Left lung (tissue), 10 donors: ENCODE data around the gene TMEM266. TPM values are rescaled to one million over a fixed set of nuclear protein-coding genes. Genes with fewer than 3 reads are reported as not detected.

ENCODE experiments used
- ATAC-seq: fragments of 200-7000 bp; cut with Tn5 transposase; one replicate; pipeline ENCODE4 v1.9.1; 2020; ENCODE audit warnings: moderate library complexity
- DNase-seq, 4 donors: peaks; one replicate each; pipeline ENCODE4 v3.0.0-alpha.2; 2013 to 2020
- H3K27ac ChIP-seq, 2 donors: fragments of 200-600 bp; sonication (generic) in 1 of 2; one replicate each; pipeline versions ENCODE4 v1.5.0 to v1.8.0; 2020 to 2021
- H3K27me3 ChIP-seq, 2 donors: fragments of 200-600 bp; sonication (generic) in 1 of 2; one replicate each; pipeline versions ENCODE4 v1.5.0 to v1.8.0; 2020 to 2021
- H3K36me3 ChIP-seq, 2 donors: fragments of 200-600 bp; sonication (generic) in 1 of 2; one replicate each; pipeline versions ENCODE4 v1.5.0 to v1.8.0; 2020 to 2021
- H3K4me1 ChIP-seq, 2 donors: fragments of 200-600 bp; one replicate each; pipeline ENCODE4 v1.8.0; 2021
- H3K4me3 ChIP-seq, 2 donors: fragments of 200-600 bp; sonication (generic) in 1 of 2; one replicate each; pipeline versions ENCODE4 v1.5.0 to v1.8.0; 2020 to 2021; ENCODE audit warnings: mild to moderate bottlenecking in 1 of 2
- H3K9me3 ChIP-seq, 2 donors: fragments of 200-600 bp; sonication (generic) in 1 of 2; one replicate each; pipeline versions ENCODE4 v1.5.0 to v1.8.0; 2020 to 2021
- CTCF ChIP-seq, 2 donors: fragments of 200-600 bp; sonication (generic) in 1 of 2; IDR thresholded peaks; one replicate each; pipeline versions ENCODE4 v1.5.0 to v1.8.0; 2021; ENCODE audit warnings: antibody characterized with exemption in 2 of 2
- intact Hi-C, 2 donors: fragments of 100-400 bp; cut with DNase I; formaldehyde crosslinking; loops; one replicate each; pipeline versions ENCODE4 v1.11.2 to v1.14.2; 2022
- polyA plus RNA-seq, 6 donors: library from polyadenylated mRNA; unstranded; fragments of 120-200 nt; gene quantifications; one replicate each; pipeline ENCODE4 v1.2.1, GENCODE V29; 2013; ENCODE audit not compliant: insufficient read length in 6 of 6
- total RNA-seq, 2 donors: library from RNA; stranded (reverse); fragmentation: NEBNext Ultra II Directional; extraction: Animal tissue kit (Norgen Biotek cat#: 25700); gene quantifications; one replicate each; pipeline ENCODE4 v1.2.1, GENCODE V29; 2021
- donor health status: DM: no; HTN: yes; CAD: no.
- donor health status: DM: no; HTN: no; CAD: no.

The TMEM266 gene
- total and polyA plus RNA-seq, 8 donors, result 1.1 to 2.9 (median 2.3) TPM

GRCh38 chr15:76100361-76100760 lies 40.6 kb downstream of the TMEM266 start:
- no peaks in the 10 kb centered on the region for H3K9me3 ChIP-seq
- intact Hi-C loops, result no loop called here
- no peak for ATAC-seq

GRCh38 chr15:76101655-76102054 lies 41.9 kb downstream of the TMEM266 start:
- DNase-seq (no peak), ATAC-seq (no peak)
- Histone ChIP-seq H3K4me3 (no peak overlapping the region), H3K27me3 (peaks cover 0 to 29% of the 10 kb centered on the region in 2 donors), H3K4me1 (no peaks in the 10 kb centered on the region), H3K9me3 (no peaks in the 10 kb centered on the region), H3K27ac (no peak overlapping the region), H3K36me3 (no peaks in the 10 kb centered on the region)
- no peak for TF ChIP-seq CTCF (IDR thresholded peaks at IDR 0.05)
- intact Hi-C loops, result no loop called here

More at GRCh38 chr15:76100361-76100760, 40.6 kb downstream of the TMEM266 start:
- H3K4me1 ChIP-seq, result no peaks in the 10 kb centered on the region
- peaks cover 0 to 29% of the 10 kb centered on the region in 2 donors for H3K27me3 ChIP-seq
- no peak overlapping the region for H3K27ac ChIP-seq
- TF ChIP-seq CTCF (IDR thresholded peaks at IDR 0.05), result no peak
- no peak overlapping the region for H3K4me3 ChIP-seq
- no peak for DNase-seq
- H3K36me3 ChIP-seq, result no peaks in the 10 kb centered on the region

- TF ChIP-seq CTCF (IDR thresholded peaks at IDR 0.05), result no peak
- DNase-seq (no peak), ATAC-seq (no peak)
- no peaks in the 10 kb centered on the region for H3K4me1 ChIP-seq
- H3K27ac ChIP-seq, result no peak overlapping the region
- H3K27me3 ChIP-seq, result peaks cover 0 to 13% of the 10 kb centered on the region in 2 donors
- no peak overlapping the region for H3K4me3 ChIP-seq
- no peaks in the 10 kb centered on the region for H3K36me3 ChIP-seq
- intact Hi-C loops, result no loop called here
- no peaks in the 10 kb centered on the region for H3K9me3 ChIP-seq
These were observed 45.6 kb downstream of the TMEM266 start for GRCh38 chr15:76105391-76105790.

GRCh38 chr15:76105911-76106310 lies 46.1 kb downstream of the TMEM266 start:
- TF ChIP-seq CTCF (IDR thresholded peaks at IDR 0.05), result no peak
- intact Hi-C loops, result no loop called here
- no peak overlapping the region for H3K4me3 ChIP-seq

GRCh38 chr15:76107169-76107568 lies 47.4 kb downstream of the TMEM266 start:
- no peaks in the 10 kb centered on the region for H3K9me3 ChIP-seq
- H3K36me3 ChIP-seq, result no peaks in the 10 kb centered on the region
- H3K4me1 ChIP-seq, result no peaks in the 10 kb centered on the region
- ATAC-seq (peak; percentile 70), DNase-seq (peak in 1 of 4 donors; percentile 35)
- TF ChIP-seq CTCF (IDR thresholded peaks at IDR 0.05), result no peak
- H3K4me3 ChIP-seq, result no peak overlapping the region
- H3K27me3 ChIP-seq, result no peaks in the 10 kb centered on the region
- no peak overlapping the region for H3K27ac ChIP-seq
- intact Hi-C loops, result no loop called here

More at GRCh38 chr15:76105911-76106310, 46.1 kb downstream of the TMEM266 start:
- no peak for DNase-seq
- ATAC-seq, result no peak
- H3K36me3 ChIP-seq, result no peaks in the 10 kb centered on the region
- peaks cover 0 to 8% of the 10 kb centered on the region in 2 donors for H3K27me3 ChIP-seq
- H3K27ac ChIP-seq, result no peak overlapping the region
- no peaks in the 10 kb centered on the region for H3K4me1 ChIP-seq
- H3K9me3 ChIP-seq, result no peaks in the 10 kb centered on the region
